Lower leg skin (tissue), 3 donors: ENCODE data around the gene TTC39B.

Source experiments
- CTCF ChIP-seq, 3 donors: fragments of 450-650 bp; IDR thresholded peaks; one replicate each; pipeline ENCODE4 v1.5.1; 2016; ENCODE audit warnings: antibody characterized with exemption in 3 of 3, mild to moderate bottlenecking in 3 of 3, moderate library complexity in 2 of 3
- POLR2A ChIP-seq, 2 donors: fragments of 450-650 bp; IDR thresholded peaks; one replicate each; pipeline ENCODE4 v1.6.1; 2016 to 2017; ENCODE audit warnings: antibody characterized with exemption in 2 of 2, mild to moderate bottlenecking in 1 of 2, moderate library complexity in 1 of 2

- TF ChIP-seq CTCF (IDR thresholded peaks at IDR 0.05) (no peak), POLR2A (IDR thresholded peaks at IDR 0.05) (no peak)
Observed at GRCh38 chr9:15352306-15352705, 45.3 kb upstream of the TTC39B start.
